Measurements from ENCODE around the gene HPCAL1.
A peak's percentile ranks its signal among the peaks of the same experiment; 100 is the strongest.
"Not testable (repeated sequence)": the region's sequence is repeated elsewhere in the genome, so short reads cannot be mapped to it uniquely, and the experiment has no call there.

Gene HPCAL1

DNA sequence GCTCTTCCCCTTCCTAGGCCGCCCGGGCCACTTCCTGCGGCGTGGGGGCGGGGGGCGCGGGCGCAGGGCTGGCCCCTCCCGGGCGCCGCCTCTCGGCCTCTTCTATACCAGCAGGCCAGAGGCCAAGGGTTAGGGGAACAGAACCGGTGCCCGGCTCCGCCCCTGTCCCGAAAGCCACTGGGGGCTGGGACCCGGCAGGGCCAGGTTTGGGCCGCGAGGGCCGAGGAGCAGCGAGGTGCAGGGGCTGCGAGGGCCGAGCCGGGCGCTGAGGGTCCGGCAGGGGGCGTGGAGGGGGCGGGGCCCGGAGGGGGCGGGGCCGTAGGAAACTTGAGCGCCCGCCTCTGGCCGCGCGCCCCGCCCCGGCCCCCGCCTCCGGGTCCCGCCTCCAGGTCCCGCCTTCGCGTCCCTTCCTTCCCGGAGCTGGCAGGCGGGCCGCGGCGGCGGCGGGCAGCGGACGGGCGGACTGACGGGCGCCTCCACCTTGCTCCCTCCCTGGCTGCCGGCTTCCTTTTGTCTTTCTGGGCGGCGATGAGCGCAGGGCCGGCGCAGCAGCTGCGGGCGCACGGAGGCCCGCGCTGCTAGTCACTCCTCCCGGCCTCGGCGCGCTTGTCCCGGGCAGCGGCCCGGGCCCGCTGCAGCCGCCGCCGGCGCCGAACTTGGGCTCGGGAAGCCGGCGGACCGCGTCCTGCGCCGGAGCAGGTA, at the start of gene HPCAL1:
Gene HPCAL1 (plus strand): TSS at position 426 of the 702 bp plus-strand sequence. CDS start 116,854 bp downstream, outside the sequence.
- peak; percentile 78 for DNase-seq

DNA sequence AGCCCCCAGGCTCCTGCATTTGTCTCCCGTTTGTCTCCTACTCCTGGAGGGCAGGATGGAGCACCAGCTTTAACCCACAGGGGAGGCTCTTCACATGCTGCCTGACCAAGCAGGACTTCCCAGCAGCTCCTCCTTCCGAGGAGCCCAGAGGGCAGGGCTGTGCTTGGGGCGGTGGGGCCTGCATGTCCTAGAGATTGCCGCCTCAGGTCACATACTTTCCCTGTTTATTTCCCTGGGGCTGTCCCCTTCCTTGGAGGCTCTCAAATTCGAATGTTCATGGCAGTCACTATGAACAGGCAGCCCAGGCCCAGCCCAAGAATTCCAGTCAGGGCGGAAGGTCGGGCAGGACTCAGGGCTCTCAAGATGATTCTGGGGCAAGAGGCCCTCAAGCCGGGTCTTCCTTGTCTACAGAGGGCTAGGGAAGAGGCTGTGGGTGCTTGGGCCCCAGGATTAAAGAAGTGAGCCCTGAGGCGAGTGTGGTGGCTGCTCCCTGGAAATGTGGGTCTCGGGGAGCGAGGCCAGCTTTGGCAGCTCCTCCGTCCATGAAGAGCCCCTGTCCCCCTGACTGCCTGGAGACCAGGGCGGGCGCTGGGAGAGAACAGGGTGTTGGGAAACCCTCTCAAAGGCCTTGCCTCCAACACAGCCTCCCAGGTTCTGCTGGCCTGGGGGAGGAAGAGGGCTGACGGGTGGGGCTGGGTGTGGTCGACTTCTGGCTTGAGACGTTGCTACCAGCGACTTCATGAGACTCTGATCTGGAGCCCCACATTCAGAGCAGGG, 48.9 kb upstream of the HPCAL1 start:
- no peak for DNase-seq

DNA sequence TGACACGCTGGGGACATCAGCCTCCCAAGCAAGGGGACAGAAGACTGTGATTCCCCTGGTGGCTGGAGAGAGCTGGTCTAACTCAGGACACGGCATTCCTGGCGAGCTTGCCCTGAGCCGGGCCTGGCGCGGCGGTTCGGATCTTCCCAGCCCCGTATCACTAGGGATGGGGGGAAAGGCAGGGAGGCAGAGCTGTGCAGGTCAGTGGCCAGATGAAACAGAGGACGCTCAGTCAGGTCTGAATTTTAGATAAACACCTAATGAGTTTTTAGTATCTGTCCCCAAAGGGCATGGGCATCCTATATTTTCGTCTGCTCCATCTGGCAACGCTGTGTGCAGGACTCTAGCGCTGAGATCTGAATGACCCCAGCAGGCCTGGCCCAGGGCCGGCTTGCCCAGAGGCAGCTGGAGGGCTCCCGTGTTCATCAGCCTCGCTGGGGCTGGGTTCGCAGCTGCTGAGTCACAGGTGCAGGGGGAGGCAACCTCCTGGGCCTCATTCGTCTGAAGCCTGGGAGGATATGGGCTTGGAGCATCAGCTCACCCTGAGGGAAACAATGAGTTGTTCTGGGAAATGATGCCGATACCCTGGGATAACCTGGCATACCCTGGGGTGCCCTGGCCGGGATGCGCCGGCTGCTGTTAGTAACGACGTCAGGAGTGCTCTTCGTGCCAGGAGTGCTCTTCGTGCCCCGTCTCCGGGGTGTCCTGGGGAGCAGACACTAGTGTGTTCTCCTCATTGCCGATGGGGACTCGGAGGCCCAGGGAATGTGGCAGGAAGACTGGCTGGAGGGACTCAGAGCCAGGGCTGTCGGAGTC, 48.1 kb upstream of the HPCAL1 start:
- no peak for DNase-seq

DNA sequence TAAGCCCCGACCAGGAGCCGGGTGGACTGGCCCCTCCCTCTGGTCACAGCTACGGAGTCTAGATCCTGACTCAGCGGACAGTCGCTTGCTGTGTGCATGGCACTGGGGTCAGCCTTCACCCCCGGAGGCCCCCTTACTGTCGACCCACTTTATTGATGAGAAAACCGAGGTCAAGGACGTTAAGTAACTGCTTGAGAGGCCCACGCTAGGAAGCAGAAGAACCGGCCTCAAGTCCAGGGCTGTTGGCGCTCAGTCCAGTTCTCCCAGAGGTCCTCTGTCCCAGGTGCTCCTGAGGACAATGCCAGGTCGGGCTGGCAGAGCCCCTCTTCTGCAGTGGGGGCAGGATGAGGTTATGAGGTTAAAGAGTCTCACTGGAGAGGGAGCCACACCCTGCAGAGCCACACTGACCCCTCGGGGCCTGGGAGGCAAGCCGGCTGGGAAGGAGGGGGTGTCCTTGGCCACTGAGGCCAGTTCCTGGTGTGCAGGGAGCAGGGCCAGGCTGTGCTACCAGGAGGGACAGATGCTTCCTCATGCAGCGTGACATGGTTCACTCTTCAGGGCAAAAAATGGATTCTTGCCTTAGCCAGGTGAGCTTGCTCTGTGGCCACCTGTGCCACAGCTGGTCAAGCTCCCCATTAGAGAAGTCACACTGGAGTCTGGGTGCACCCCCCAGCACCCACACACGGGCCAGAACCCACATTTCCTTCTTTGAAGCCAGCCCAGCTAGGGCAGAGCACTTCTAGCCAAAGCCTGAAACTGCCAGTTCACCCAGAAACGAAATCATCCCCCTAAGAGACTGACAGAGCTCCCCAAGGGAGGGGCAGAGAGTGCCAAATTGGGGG, 47.3 kb upstream of the HPCAL1 start:
- DNase-seq, result no peak

DNA sequence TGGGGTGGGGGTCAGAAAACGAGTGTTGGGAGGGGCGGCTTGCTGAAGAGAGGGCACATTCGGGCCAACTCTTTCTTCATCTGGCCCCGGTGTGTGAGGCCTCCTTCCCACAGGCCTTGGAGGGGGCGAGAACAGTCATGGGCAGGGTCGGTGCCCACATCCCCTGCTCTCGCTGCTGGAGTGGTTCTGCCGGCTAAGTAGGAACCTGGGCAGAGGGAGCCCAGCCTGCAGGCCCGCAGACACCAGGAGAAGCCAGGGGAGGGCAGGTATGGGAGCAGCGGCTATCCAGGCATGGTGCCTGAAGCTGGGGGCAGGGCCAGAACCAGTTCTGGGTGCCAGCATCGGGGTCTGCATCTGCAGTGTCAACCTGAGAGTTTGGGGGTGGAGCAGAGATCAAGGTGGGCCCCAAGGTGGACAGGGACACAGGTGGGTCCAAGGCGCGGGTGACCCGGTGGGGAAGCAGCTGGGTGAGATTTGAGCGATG, 46.6 kb upstream of the HPCAL1 start:
- DNase-seq, result no peak

DNA sequence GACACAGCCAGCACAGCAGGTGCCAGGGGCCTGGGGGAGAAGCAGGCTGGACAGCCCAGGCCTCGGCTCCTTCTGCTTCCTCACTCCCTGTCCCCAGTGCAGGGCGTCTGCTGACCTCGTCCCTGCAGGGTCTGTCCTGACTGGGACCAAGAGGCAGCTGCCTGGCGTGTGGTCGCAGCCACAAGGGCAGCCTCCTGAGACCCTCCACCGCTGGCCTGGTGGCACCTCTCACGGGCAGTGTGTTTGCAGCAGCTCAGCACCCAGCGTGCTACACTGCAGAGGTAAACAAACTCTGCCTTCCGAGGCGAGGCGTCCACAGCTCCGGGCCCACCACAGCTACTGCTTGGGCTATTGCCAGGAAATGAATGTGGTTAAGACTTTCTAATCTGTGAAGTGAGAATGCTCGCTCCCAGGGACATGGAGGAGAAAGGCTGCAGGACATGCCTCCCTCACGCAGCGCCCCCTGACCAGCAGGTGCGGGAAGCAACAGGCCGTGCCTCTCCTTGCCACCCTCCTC, 46.1 kb upstream of the HPCAL1 start:
- no peak for DNase-seq

DNA sequence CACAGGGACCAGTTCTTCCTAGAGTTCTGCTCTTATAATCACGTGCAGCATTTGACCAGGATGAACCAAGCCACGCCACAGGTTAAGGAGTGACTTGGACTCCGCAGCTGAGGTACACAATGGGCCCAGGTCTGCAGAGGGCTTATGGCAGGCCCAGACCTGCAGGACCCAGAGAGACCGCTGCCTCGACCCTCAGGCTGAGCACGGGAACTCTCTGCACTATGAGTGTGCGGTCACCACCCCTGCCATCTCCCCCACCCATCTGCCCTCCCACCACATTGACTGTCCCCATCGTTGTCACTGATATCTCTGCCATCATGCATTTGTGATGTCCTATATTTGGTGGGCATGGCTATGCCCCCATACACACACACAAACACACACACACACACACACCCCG, 45.7 kb upstream of the HPCAL1 start:
- no peak for DNase-seq

DNA sequence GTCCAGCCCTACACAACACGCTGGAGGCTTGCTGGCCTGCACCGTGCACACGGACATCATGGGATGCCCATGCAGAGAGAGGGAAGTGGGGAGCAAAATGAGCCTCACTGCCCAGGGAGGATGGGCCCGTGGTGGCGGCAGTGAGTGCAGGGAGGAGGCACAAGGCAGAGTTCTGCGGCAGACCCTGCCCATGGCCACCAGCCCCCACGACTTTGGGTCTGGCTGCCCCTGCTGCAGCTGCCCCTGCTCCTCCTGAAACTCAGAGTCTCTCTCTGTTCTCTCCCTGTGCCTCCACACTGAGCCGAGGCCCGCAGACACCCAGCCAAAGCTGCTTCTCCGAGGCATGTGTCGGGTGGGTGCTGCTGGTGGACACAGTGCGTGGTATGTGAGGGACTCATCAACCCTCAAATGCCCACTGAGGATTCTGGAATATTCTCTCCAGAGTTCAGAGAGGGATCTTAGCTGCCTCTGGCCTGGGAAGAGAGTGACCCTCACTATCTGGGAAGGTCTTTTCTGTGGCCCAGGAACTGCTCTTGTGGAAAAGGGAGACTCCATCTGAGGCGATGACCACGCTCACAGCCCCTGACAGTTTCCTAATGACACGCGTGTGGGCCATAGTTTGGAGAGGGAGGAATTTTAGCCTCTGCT, 45.1 kb upstream of the HPCAL1 start:
- DNase-seq, result no peak

DNA sequence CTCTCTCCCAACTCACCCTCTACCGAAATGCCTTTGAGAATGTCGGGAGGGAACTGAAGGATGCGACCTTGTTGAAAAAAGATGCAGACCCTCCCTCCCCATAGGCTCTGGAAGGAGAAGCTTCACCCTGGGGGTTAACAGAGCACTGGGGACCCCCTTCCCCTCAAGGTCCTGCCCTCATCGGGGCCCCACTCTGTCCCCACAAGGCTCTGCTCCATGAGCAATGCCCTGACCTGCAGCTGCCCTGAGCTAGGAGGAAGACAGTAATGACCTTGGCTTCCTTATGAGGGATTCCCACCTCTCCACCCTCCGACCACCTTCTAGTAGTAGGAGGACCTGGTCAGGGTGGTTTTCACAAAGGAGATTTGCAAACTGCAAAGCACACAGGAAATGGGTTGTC, 44.4 kb upstream of the HPCAL1 start:
- no peak for DNase-seq

DNA sequence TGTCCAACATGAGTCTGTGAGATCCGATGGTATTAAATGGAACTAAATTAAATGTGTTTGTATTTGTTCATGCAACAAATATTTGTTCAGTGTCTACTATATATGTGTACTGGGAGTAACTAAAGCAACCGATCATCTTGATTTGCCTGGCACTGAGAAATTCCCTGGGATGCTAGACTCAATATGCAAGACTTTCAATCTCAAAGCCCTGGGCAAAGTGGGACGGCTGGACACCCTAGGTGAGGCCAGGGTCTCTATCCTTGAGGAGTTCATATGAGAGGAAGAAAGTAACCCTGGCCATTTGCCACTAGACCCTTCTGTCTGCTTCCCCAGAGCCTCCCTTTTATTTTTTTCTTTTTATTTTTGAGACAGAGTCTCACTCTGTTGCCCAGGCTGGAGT, 44.0 kb upstream of the HPCAL1 start:
- no peak for DNase-seq

DNA sequence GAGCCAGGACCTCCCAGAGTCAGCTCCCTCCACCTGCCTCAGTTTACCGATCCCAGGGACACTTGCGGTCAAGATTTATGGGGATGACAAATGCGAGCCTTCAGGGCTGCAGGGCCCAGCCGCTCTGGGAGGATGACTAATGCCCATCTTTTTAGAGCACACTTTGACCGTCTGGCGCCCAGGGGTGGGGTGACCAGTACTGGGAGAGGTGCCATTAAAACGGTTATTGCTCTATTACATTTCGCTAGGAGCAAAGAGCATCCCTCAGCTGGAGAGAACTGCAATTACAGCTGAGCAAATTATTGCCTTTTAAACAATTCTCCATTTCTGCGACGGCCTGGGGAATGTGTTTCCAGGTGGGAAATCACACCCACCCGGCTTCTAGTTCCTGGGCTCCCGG, 42.6 kb upstream of the HPCAL1 start:
- DNase-seq, result no peak

DNA sequence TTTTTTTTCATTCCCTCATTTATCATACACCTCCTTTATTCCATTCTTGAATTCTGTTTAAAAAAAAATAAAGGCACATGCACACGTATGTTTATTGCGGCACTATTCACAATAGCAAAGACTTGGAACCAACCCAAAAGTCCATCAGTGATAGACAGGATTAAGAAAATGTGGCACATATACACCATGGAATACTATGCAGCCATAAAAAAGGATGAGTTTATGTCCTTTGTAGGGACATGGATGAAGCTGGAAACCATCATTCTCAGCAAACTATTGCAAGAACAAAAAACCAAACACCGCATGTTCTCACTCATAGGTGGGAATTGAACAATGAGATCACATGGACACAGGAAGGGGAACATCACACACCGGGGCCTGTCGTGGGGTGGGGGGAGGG, 39.2 kb upstream of the HPCAL1 start:
- DNase-seq, result not testable (repeated sequence)

DNA sequence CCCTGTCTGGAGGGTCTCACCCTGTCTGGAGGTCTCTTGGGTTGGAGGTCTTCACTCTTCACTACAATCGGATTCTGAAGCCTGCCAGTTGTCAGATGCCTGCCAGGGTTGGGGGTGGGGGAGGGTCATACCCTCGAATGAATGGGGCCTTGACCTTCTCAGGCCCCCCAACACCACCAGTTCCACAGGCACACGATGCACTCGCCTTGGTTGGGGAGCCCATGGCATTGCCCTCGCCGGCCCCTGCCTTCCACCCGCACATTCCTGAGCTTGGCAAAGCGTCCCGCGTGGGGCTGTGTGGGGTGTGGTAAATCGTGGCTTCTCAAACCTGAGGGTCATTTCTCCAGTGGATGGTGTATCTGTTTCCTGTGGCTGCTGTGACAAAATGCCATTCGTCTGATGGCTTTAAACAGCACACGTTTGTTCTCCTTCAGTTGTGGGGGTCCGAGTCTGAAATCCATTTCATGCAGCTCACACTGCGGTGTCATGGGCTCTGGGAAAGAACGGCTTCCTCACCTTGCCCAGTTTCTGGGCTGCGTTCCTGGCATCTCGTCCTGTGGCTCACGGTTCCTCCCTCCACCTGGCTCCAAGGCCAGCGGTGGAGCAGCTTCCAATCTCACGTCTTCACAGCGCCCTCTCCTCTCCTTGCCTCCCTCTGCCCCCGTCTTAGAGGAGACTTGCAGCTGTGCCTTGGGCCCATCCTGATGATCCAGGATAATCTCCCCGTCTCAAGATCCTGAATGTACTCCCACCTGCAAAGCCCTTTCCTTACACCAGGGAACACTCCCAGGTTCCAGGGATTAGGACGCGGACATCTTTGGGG, 38.0 kb upstream of the HPCAL1 start:
- DNase-seq, result no peak

DNA sequence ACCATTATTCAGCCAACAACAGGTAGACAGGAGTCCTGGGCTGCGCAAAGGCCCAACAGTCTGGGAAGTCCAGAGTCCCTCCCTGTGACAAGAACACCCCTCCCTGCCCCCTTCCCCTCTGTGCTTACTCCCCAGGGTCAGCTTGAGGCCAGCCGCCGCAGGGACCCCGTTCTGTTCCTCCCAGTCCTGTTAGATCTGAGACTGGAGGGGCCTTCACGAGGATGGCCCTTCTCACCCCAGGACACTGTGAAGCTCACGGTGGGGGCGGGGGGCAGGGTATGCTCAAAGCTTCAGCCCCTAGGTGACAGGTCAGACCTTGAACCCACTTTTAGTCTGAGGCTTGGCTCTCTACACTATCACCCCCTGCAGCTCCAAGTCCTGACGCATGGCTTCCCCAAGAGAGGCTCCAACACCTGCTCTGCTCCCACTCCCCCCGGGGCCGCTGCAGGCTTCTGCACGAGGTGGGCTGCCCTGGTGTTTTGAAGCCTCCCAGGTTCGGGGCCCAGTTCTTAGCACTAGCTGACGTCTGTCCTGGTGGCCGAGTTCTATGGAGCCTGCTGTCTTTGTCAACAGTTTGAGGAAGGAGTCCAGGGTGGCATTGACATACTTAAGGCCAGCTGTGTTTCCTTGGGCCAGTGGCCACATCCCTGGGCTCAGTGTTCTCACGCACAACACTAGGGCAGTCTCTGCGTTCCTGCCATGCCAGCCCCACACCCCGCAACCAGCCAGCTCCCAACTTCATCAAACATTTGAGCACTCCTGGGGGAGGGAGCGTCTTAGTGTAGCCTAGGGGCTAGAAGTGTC, 37.2 kb upstream of the HPCAL1 start:
- no peak for DNase-seq

DNA sequence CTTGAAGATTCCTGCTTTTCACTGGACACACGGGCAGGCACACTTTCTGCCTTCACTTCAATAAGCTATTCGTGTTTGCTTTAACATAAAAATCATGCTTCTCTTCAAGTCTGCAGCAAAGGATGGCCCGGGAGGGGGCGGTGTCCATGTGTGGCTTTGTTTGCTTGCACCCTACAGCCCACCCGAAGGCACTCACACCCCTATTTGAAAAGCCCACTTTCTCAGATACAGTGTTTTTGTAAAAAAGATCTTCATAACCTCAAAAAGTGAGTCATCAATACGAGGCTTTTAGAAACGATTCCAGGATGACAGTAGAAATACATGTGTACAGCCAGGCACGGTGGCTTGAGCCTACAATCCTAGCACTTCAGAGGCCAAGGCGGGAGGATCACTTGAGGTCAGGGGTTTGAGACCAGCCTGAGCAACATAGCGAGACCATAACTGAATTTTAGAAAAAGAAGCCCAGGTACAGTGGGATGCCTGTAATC, 36.5 kb upstream of the HPCAL1 start:
- no peak for DNase-seq

DNA sequence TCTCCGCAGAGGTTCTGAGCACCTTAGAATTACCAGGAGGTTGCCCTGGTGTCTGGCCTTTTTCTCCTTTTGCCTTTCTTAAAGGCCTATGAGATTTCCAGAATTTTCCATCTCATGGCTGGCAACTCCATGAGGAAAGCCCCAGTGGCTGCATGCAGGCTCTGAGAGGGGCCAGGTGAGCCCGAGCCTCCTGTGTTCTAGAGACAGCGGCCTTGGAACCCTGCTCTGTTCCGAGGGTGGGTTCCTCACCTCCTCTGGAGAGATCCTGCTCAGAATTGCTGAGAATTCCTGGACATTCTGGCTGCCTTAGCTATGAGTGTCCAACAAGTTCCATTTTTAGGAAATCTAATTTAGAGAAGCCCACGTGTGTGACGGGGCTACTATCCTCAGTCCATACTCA, 35.7 kb upstream of the HPCAL1 start:
- DNase-seq, result no peak

DNA sequence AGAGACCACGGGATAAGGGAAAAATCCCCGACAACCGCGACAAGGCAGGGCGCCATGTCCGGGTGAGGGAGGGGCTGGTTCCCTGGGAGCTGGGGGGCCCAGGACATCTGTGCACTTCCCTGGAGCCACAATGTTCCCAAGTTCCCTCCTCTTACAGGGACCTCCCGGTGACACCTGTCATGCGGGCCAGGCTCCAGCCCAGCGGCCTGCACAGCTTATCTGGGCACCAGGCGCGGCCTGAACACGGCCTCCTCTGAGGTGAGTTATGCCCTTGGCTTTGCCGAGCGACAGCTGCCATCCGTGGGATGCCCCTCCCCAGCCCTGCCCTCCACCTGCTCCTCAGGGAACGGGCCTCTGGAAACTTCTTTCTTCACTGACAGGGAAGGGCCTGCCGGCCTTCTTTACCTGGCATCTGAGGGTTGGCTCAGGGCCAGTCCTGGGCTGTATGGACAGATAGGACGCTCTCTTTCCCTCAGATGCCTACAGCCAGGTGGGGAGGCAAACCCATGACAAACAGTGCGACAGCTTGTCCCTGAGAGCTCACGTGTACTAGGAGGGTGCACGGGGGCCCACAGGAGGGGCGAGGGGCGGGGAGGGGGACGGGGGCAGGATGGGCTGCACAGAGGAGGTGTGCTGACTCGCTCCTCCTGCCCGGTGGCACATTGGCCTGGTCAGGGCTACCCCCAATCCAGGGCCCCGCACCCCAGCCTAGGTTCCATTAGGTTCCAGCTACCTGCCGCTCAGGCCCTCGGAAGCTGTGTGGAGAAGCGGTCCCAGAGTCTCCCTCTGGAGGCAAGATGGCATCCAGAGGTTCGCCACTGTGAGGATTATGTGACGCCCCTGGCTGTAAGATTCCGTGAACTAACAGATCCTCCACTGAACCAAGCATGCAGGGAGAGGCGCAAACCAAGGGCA, 34.9 kb upstream of the HPCAL1 start:
- no peak for DNase-seq

DNA sequence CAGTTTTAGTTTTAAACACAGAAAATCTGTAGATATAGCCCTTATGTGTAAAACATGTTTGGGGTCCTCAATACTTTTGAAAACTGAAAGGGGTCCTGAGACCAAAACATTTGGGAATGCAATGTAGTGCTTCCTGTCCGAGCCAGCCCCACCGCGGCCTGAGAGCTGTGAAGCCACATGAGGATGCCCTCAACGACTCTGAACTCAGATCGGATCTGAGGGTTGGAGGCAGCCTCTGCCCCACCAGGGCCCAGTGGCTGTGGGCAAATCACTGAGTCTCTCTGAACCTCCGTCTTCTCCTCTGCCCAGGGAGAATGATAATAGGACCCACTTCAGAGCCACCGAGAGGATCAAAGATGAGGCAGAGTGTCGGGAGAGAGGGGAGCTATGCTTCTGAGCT, 33.4 kb upstream of the HPCAL1 start:
- DNase-seq, result no peak
